ENCODE results near the gene AFF3. TPM values are rescaled to one million over a fixed set of nuclear protein-coding genes. Genes with fewer than 3 reads are reported as not detected.

Gene AFF3
- total RNA-seq, 1 donor from 2014 or later, result 44.6 TPM

DNA sequence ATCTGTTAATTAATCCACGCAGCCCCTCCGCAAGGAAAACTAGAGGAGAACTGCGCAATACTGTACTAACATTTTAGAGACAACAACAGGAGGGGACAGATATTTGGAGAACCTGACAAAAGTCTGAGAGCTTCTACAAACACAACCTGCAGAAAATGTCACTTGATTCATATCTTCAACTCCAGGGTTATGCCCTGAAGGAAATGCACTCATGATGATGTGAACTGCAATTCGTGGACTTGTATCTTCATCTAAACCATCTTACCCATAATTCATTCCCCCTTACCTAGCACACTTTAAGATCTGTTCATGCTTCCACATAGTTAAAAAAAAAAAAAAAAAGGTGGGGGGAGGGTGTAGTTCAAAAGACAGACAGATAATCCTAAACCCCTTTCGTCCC lies 75.5 kb downstream of the AFF3 start:
- Histone ChIP-seq H3K9me3 (no peaks in the 10 kb centered on the region), H3K4me1 (peaks cover 17% of the 10 kb centered on the region), H3K27me3 (no peaks in the 10 kb centered on the region), H3K36me3 (no peaks in the 10 kb centered on the region), H3K27ac (no peak overlapping the region), H3K4me3 (no peak overlapping the region)
- intact Hi-C loops (cut with DNase I), result no loop called here
- TF ChIP-seq, protein P1, sequence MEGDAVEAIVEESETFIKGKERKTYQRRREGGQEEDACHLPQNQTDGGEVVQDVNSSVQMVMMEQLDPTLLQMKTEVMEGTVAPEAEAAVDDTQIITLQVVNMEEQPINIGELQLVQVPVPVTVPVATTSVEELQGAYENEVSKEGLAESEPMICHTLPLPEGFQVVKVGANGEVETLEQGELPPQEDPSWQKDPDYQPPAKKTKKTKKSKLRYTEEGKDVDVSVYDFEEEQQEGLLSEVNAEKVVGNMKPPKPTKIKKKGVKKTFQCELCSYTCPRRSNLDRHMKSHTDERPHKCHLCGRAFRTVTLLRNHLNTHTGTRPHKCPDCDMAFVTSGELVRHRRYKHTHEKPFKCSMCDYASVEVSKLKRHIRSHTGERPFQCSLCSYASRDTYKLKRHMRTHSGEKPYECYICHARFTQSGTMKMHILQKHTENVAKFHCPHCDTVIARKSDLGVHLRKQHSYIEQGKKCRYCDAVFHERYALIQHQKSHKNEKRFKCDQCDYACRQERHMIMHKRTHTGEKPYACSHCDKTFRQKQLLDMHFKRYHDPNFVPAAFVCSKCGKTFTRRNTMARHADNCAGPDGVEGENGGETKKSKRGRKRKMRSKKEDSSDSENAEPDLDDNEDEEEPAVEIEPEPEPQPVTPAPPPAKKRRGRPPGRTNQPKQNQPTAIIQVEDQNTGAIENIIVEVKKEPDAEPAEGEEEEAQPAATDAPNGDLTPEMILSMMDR (IDR thresholded peaks at IDR 0.05), result no peak
- DNase-seq (no peak), ATAC-seq (no peak)

DNA sequence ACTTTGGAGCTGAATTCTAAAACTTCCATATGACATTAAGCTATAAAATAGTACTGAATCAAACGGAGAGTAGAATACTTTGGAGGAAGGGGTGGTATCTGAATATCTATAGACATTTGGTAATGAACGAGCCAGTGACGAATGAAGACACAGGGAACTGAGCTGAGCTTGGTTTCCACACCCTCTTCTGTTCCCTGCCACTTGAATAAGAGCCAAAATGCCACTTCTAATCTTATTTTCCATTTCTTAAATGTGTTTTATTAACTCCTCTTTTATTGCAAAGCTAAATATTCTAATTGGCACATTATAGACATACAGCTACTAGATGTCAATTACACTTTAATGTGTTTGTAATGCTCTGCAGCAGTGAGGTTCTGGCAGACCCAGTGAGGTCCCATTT lies 76.1 kb downstream of the AFF3 start:
- TF ChIP-seq, protein P1 (IDR thresholded peaks at IDR 0.05), result no peak
- DNase-seq, result no peak
- ATAC-seq, result peak; percentile 51
- Histone ChIP-seq H3K27ac (no peak overlapping the region), H3K9me3 (no peaks in the 10 kb centered on the region), H3K4me3 (no peak overlapping the region), H3K4me1 (peaks cover 17% of the 10 kb centered on the region), H3K36me3 (no peaks in the 10 kb centered on the region), H3K27me3 (no peaks in the 10 kb centered on the region)
- intact Hi-C loops (cut with DNase I), result no loop called here

DNA sequence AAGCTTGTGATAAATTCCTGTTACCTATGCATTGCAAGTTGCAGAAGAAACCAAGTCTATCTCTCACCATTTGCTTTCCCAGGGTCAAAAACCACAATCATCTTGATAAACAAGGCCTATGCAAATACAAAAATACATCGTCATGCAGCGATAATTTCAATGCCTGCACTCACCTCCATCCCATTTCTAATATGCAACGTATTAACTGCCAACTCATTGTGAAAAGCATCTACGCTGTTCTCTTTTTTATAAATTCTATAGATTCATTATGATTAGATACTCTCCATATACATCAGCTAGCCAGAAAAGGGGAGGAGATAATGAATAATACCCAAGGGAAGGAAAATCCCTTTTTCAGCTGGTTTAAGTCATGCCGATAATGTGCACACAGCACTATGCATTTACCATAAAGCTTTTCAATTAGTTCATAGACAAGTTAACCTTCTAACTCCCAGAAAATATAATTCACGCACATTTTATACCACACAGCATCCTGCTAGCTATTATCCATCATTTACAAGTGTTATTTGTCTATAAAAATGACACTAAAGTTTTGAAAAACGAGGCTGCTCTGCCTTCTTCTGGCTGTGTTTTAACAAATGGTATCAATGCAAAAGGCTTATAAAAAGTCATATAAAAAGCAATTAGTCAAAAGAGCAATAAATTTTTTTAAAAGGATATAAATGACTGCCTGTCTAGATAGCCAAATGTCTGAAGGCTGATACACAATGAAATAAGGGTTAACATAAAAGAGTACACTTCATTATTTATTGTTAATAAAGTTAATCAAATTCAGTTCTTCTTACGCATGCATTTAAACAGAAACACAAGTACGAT lies 77.6 kb downstream of the AFF3 start:
- no peak overlapping the region for H3K4me3 ChIP-seq
- no peak overlapping the region for H3K27ac ChIP-seq
- H3K27me3 ChIP-seq, result no peaks in the 10 kb centered on the region
- intact Hi-C loops (cut with DNase I), result no loop called here
- DNase-seq, result no peak
- TF ChIP-seq, protein P1 (IDR thresholded peaks at IDR 0.05), result no peak
- ATAC-seq, result no peak
- H3K9me3 ChIP-seq, result no peaks in the 10 kb centered on the region
- peaks cover 17% of the 10 kb centered on the region for H3K4me1 ChIP-seq
- H3K36me3 ChIP-seq, result no peaks in the 10 kb centered on the region

DNA sequence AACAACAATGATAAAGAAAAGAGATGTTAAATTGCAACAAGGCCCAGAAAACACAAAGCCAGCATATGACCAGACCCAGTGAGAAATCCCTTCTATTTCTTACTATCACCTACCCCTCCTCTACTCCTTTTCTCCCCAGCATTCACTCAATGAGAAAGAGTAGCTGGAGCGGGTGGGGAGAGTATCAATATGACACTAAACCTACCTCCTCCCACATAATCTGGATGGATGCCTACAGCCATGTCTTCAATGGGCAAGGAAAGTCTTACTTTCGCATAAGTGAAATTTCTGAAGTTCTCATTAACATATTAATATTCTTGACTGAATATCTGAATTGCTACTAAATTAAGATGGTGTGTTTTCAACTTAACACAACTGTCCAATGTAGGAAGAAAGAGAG lies 78.2 kb downstream of the AFF3 start:
- DNase-seq (no peak), ATAC-seq (no peak)
- Histone ChIP-seq H3K4me3 (no peak overlapping the region), H3K27ac (no peak overlapping the region), H3K4me1 (peaks cover 17% of the 10 kb centered on the region), H3K27me3 (no peaks in the 10 kb centered on the region), H3K36me3 (no peaks in the 10 kb centered on the region), H3K9me3 (no peaks in the 10 kb centered on the region)
- intact Hi-C loops (cut with DNase I), result no loop called here
- TF ChIP-seq, protein P1 (IDR thresholded peaks at IDR 0.05), result no peak

DNA sequence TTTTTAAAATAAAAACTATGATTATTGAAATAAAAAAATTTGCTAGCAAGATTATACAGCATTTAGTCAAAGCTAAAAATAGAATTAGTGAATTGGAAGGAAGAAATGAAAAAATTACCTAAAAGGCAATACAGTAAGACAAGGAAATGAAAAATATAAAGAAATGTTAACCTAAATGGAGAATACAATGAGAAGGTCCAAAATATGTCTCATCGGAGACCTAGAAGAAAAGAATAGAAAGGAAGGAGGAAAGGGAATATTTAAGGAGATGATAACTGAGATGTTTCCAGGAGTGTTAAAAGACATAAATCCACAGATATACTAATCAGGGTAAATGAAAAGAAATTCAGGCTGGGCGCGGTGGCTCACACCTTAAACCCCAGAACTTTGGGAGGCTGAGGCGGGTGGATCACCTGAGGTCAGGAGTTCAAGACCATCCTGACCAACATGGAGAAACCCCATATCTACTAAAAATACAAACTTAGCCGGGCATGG lies 78.9 kb downstream of the AFF3 start:
- intact Hi-C loops (cut with DNase I), result no loop called here
- peaks cover 17% of the 10 kb centered on the region for H3K4me1 ChIP-seq

More for the DNA sequence above, 78.9 kb downstream of the AFF3 start:
- DNase-seq, result no peak
- no peaks in the 10 kb centered on the region for H3K27me3 ChIP-seq
- no peaks in the 10 kb centered on the region for H3K9me3 ChIP-seq
- no peak overlapping the region for H3K27ac ChIP-seq
- TF ChIP-seq, protein P1 (IDR thresholded peaks at IDR 0.05), result no peak
- H3K4me3 ChIP-seq, result no peak overlapping the region
- no peaks in the 10 kb centered on the region for H3K36me3 ChIP-seq
- no peak for ATAC-seq
